ENCODE results near the gene ZNF408.

GRCh38 chr11:46695345-46696211, 5.3 kb upstream of the ZNF408 start:
- TF ChIP-seq, protein P1, sequence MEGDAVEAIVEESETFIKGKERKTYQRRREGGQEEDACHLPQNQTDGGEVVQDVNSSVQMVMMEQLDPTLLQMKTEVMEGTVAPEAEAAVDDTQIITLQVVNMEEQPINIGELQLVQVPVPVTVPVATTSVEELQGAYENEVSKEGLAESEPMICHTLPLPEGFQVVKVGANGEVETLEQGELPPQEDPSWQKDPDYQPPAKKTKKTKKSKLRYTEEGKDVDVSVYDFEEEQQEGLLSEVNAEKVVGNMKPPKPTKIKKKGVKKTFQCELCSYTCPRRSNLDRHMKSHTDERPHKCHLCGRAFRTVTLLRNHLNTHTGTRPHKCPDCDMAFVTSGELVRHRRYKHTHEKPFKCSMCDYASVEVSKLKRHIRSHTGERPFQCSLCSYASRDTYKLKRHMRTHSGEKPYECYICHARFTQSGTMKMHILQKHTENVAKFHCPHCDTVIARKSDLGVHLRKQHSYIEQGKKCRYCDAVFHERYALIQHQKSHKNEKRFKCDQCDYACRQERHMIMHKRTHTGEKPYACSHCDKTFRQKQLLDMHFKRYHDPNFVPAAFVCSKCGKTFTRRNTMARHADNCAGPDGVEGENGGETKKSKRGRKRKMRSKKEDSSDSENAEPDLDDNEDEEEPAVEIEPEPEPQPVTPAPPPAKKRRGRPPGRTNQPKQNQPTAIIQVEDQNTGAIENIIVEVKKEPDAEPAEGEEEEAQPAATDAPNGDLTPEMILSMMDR (conservative IDR thresholded peaks at IDR 0.05; ENCODE audit: low read length), result no peak
- TF ChIP-seq EZH2phosphoT487 (IDR thresholded peaks at IDR 0.05; ENCODE audit: borderline replicate concordance, low read depth, low read length), result no peak

All from OCI-LY7 (cell line).